Frontal cortex (tissue), 4 donors: ENCODE measurements around the gene STIMATE. TPM values are rescaled to one million over a fixed set of nuclear protein-coding genes. Genes with fewer than 3 reads are reported as not detected.

Experiments used
- DNase-seq, 2 donors: peaks; one replicate each; pipeline ENCODE4 v3.0.0; 2012; ENCODE audit warnings: low spot score in 2 of 2
- FAIRE-seq: peaks from 2 replicates; lab custom pipeline; 2012; peaks lifted over from hg19 to GRCh38; lab: Jason Lieb, UNC
- total RNA-seq: library from RNA; depleted of rRNA; stranded (reverse); fragments of >200 nt; gene quantifications from one replicate; pipeline ENCODE4 v1.2.3, GENCODE V29; 2014
- donor health status: control.
- donor health status: control.
- donor health status: control.

The STIMATE gene
- total RNA-seq, 1 donor from 2014 or later: 12.6 TPM

GRCh38 chr3:52844290-52844975 lies 52.9 kb downstream of the STIMATE start:
- no peak for FAIRE-seq
- DNase-seq: no peak

GRCh38 chr3:52843881-52844280 lies 53.5 kb downstream of the STIMATE start:
- no peak for FAIRE-seq
- no peak for DNase-seq

GRCh38 chr3:52843108-52843865 lies 54.1 kb downstream of the STIMATE start:
- no peak for FAIRE-seq
- no peak for DNase-seq

DNA sequence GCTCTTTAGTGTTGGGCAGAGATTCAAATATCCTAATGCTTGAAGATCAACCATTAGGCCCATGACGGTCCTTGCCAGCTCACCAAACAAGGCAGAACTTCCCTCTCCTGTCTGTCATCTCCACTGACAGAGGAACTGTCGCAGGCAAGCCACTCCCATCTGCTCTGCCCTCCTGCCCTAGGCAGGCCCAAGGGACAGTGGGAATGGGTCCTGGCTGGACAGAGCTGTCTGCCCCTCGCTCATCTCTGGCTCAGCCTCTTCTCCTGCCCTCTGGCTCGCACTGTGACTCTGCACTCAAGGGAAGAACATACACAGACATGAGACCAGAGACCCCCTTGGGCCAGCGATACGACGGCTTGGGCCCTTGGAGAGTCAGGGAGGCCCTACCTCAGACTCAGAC lies 54.9 kb downstream of the STIMATE start:
- FAIRE-seq (no peak), DNase-seq (no peak)

DNA sequence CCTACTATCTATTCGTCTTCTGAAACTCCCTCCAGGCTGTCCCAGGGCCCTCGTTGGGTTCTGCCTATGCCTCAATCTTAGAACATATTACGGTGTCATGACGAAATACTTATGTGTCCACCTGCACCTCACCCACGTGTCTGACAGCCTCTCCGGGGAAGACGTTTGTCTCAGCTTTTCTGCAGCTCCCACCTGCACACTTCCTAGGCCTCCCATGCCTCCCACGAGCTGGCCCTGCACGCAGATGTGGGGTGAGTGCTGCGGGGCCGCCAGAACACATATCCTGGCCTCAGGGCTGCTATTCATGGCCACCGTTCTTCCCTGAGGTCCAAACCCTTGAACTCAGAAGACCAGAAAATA lies 55.4 kb downstream of the STIMATE start:
- FAIRE-seq (no peak), DNase-seq (no peak)

DNA sequence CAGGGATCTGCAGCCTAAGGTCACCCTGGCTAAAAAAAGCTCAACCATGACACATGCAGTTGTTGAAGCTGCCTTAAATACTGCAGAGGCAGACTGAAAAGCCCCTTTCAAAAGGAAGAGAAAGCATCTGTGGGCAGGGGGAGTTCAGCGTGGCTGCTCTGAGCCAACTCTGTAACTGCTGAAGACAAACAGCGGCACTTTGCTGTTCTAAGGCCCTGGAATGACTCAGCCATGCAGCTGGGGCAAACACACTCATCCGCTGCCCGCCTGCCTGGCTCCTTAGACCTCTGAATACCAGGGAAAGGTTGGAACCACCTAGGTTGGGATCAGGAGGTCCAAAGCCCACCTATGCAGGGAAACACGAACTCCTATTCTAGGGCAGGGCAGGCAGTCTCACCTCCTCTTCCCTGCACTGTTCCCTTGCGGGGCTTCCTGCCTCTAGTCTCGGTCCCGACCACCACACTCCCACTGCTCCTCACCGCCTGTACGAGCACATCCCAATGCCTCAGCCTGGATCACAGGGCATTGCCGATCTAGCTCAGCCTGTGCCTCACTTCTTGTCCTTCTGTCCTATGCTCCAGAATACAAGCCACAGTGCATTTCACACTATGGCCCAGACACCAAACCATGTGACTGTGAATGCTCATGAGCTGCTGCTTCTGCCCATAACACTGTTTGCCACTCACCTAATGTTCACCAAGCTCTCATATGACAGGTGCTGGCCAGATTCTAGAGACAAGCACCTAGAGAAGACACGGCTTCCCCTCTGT lies 56.0 kb downstream of the STIMATE start:
- FAIRE-seq: no peak
- DNase-seq: no peak

DNA sequence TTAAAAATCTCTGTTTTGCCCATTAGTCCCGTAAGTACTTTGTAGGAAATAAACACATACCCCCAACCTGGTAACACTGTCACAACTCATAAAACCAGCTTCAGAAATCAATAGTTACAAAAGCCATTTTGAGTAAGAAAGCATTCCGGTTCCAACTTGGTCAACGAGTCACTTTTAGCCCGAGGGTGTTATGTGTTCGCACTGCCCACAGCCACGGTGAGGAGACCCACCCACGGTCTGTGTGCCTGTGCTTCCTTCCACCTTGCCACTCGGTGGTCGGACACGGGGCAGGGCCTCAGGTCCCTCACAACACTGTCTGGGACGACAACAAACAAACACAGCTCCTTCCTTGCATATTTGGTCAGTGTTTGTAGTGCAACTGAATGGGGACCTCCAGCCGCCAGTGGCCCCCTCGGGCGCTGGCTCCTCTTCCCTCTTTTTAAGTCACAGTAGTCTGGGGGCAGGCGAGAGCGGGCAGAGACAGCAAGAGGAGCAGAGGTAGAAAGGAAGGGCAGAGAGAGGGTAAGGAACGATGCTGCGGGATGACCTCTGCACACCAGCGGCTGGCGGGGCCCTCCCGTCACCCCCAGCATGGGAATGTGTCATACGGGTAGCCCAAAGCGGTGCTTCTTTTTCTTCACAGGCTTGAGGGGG lies 57.3 kb downstream of the STIMATE start:
- DNase-seq (no peak), FAIRE-seq (no peak)

DNA sequence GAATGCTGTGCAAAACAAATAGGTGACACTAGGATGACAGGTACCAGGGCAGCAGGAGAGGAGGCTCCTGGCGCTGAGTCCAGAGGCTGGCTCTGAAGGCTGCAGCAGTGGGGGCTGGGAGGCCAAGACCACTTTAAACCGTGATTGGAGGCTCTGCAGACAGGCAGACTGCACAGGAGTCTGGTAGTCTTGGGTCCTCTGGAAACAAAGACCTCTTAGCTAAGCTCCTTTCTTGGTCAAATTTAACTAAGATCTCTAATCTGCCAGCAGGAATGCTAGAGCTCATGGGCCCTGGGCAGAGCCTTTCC lies 58.1 kb downstream of the STIMATE start:
- no peak for DNase-seq
- no peak for FAIRE-seq

DNA sequence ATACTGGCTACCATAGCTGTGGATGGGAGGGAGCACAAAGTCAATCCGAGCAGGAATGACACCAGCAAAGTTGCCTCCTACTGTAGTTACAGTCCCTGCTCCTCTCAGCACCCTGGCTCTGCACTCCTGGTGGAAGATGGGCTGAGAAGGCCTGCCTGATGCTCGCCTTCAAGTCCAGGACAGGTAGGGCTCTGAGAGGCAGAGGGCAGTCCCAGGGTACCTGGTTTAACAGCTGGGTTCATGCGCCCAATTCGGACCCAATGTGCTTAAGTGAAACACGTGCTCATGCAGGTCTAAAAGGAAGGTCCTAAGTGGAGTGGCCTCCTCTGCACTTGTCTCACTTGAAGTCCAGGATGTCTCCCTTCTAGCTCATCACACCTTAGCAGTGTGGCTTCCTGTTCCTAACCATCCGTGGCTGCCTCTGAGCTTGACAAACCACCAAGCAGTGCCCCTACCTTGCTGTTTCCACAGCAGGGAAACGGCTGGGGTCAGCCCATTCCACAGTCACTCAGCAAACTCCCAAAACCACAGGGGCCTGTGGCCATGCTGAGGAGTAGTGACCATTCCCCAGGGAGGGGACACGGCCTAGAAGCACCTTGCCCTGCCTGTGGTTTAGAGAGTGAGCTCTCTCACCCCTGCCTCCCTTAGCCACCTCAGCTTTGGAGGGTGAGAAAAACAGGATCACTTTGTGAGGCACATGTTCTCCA lies 58.6 kb downstream of the STIMATE start:
- FAIRE-seq (no peak), DNase-seq (no peak)

GRCh38 chr3:52836986-52837385 lies 60.4 kb downstream of the STIMATE start:
- FAIRE-seq: no peak
- DNase-seq: no peak

- no peak for DNase-seq
- FAIRE-seq: no peak
Observed at GRCh38 chr3:52836471-52836845, 60.9 kb downstream of the STIMATE start.

DNA sequence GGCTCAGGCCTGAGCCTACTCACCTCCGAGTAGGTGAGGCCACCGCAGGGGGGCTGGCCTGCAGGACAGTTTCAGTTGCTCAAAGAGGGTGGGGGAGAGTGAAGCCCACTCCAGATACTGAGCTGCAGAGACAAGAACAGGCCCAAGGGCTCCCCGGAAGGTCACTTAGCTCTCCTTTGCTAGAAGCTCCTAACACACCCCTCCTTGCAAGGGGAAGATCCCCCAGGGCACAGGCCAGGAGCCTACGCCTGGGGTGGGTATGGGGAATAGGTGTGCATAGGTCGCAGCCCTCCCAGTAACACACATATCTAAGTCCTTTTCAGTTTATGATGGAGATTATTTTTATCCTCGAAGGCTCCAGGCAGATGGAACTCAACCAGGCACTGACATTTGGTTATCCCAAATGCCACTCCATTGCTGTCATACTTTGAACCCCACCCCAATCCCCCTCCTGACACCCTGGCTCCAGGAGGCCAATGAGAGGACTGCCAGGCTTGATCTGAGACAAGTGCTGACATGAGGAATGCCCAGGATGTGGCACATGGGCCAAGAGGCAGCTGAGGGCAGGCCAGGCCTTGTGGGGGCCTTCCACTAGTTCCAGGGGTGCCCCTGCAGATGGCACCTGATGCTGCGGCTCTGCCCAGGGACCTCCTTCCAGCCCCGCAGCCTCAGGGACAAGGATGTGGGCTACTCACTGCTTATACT lies 61.4 kb downstream of the STIMATE start:
- no peak for DNase-seq
- no peak for FAIRE-seq

DNA sequence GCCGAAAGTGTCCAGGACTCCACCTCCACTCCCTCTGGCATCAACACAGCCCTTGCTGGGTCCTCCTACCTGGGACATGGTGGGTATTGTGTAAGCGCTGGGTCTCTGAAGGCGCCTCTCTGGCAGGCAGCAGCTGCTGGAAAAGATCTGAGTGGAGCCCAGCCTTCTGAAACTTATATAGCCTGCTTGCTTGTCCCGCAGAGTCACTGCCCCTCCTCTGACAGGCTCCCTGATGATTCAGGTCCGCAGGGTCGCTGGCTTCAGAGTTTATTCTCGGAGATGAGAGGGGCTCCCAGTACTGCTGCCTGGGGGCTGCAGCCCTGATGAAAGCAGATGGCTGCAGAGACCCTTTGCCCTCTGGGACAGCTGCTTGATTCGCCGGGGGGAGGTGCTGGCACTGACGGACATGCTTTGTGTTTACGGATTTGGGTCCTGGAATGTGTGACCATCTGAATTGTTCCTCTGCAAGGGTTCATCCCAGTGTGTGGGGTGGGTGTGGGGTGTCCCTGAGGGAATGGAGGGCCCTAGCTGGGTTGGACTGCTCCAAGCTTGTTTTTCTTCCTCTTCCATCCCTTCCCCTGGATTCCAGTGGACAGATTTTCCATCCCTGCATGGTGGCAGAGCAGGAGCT lies 62.4 kb downstream of the STIMATE start, which contains the start of gene MUSTN1:
Gene MUSTN1, minus strand, starts transcription at position 149 of the 631 bp plus-strand sequence. Its CDS starts 71 bp downstream, at position 78.
- DNase-seq (no peak), FAIRE-seq (no peak)

- FAIRE-seq (no peak), DNase-seq (no peak)
Observed at GRCh38 chr3:52833202-52833601, 64.1 kb downstream of the STIMATE start.

GRCh38 chr3:52831500-52832301 lies 65.6 kb downstream of the STIMATE start:
- FAIRE-seq (no peak), DNase-seq (peak in 1 of 2 donors; percentile 71)

- no peak for DNase-seq
Observed at GRCh38 chr3:52830535-52831258, 66.7 kb downstream of the STIMATE start, which contains the start of gene ITIH4. Gene ITIH4, minus strand, starts transcription at chr3:52830672. Its CDS starts 30 bp downstream, at chr3:52830642.

GRCh38 chr3:52829906-52830463 lies 67.4 kb downstream of the STIMATE start:
- DNase-seq (no peak), FAIRE-seq (no peak)

More at GRCh38 chr3:52830535-52831258, 66.7 kb downstream of the STIMATE start, which contains the start of gene ITIH4:
- no peak for FAIRE-seq
